Ectodermal cell (in vitro differentiated cells): ENCODE data around the gene FANCC.

Experiments
- H3K27ac ChIP-seq: 2 replicates; pipeline ENCODE4 v1.7.0; 2013; ENCODE audit warnings: mild to moderate bottlenecking, low read depth, low read length; ENCODE audit not compliant: insufficient read depth, poor library complexity, severe bottlenecking
- H3K27me3 ChIP-seq: 2 replicates; pipeline ENCODE4 v1.7.0; 2013; ENCODE audit warnings: mild to moderate bottlenecking, low read length; ENCODE audit not compliant: insufficient read depth, control insufficient read depth, poor library complexity, severe bottlenecking
- H3K36me3 ChIP-seq: one replicate; pipeline ENCODE4 v1.7.0; 2013; ENCODE audit warnings: low read length; ENCODE audit not compliant: control insufficient read depth, insufficient read depth
- H3K4me1 ChIP-seq: one replicate; pipeline ENCODE4 v1.7.0; 2013; ENCODE audit warnings: low read length; ENCODE audit not compliant: control insufficient read depth, insufficient read depth
- H3K4me3 ChIP-seq: 2 replicates; pipeline ENCODE4 v1.7.0; 2013; ENCODE audit warnings: low read depth, low read length, control low read depth; ENCODE audit not compliant: insufficient read depth
- H3K9me3 ChIP-seq: 2 replicates; pipeline ENCODE4 v1.7.0; 2013; ENCODE audit warnings: mild to moderate bottlenecking, low read length, moderate library complexity; ENCODE audit not compliant: control insufficient read depth
- WGBS, 2 experiments: methylation state at CpG; one replicate each; pipeline ENCODE4 v1.1.7; 2013; ENCODE audit warnings: missing lambda C conversion rate in 2 of 2; 5-methylcytosine and 5-hydroxymethylcytosine counted together

FANCC gene

DNA sequence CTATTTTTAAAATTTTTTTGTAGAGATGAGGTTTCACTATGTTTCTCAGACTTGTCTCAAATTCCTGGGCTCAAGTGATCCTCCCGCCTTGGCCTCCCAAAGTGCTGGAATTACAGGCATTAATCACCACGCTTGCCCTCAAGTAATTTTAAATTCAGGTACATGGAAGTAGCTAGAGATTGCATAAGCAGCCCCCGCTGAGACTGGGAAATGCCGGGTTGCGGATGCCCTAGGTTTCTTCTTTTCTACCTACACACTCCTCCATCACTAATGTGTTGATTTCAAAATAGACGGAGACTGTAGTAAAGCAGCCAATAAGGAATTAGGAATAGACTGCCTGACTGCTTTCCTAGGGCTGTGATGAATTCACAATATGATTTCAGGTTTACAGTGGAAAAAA, 202.4 kb downstream of the FANCC start:
- H3K27ac ChIP-seq = no peak overlapping the region
- no peaks in the 10 kb centered on the region for H3K27me3 ChIP-seq
- WGBS, 2 experiments = 91% methylated on average over 6 of the region's 6 CpGs
- no peaks in the 10 kb centered on the region for H3K9me3 ChIP-seq
- no peak overlapping the region for H3K4me3 ChIP-seq
- no peaks in the 10 kb centered on the region for H3K36me3 ChIP-seq
- no peaks in the 10 kb centered on the region for H3K4me1 ChIP-seq

DNA sequence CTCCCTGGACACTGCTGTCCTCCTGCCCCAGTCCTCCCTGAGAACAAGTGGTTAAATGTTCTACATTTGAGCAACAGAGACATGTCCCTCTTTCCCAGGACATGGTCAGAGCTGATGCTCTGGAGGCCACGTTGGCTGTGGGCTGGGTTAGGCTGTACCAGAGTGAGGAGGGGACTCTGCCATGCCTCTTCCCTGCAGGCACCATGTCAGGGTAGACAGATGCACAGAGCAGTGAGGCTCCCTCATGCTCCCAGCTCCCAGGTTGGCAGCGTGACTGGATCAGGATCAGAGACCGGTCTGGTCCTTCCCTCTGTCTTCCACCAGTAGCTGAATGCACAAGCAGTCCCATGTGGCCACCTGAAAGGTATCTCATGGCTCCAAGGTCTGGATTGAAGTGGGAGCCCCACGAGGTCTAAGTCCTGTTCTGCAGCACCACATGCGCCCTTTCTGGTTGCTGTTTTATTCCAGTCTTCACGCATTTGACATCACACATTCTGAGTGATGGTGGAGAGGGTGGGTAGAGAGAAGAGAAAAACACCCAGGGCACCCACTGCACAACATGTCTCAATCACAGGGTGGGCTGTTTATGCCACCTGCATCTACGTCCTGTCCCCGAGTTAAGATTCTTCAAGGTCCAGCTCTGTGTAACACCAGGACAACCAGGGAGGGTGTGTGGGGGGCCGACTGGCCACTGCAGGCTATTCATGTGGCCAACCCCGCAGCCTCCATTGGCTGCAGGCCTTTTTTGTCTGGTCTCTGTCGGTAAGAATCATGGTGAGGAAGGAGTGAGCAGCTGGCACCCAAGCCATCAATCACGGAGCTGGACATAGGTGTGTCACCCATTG, 204.9 kb downstream of the FANCC start:
- H3K27me3 ChIP-seq = no peaks in the 10 kb centered on the region
- H3K9me3 ChIP-seq = no peaks in the 10 kb centered on the region
- no peaks in the 10 kb centered on the region for H3K36me3 ChIP-seq
- WGBS, 2 experiments = 91 to 92% methylated on average over 12 of the region's 12 CpGs
- no peak overlapping the region for H3K4me3 ChIP-seq
- no peak overlapping the region for H3K27ac ChIP-seq
- no peaks in the 10 kb centered on the region for H3K4me1 ChIP-seq

DNA sequence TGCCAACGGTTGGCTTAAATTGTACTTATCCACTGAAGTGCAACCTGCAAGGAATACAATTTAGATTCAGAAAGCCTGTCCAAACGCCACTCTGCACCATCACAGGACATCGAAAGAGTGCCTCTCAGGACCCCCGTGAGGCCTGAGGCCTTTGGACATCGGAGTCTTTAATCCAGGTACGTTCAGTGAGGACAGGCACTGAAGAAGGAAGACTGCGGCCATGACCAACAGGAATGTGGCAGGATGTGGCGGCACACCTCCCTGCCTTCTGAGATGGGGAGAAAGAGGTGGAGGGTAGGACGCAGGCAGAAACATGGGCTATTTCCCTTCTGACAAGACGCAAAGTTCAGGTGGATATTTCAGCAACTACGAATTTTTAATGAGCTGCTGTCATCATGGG, 205.8 kb downstream of the FANCC start:
- H3K36me3 ChIP-seq = no peaks in the 10 kb centered on the region
- no peak overlapping the region for H3K4me3 ChIP-seq
- H3K4me1 ChIP-seq = no peaks in the 10 kb centered on the region
- H3K9me3 ChIP-seq = no peaks in the 10 kb centered on the region
- H3K27ac ChIP-seq = no peak overlapping the region
- WGBS, 2 experiments = 95 to 96% methylated on average over 11 of the region's 11 CpGs
- H3K27me3 ChIP-seq = no peaks in the 10 kb centered on the region

DNA sequence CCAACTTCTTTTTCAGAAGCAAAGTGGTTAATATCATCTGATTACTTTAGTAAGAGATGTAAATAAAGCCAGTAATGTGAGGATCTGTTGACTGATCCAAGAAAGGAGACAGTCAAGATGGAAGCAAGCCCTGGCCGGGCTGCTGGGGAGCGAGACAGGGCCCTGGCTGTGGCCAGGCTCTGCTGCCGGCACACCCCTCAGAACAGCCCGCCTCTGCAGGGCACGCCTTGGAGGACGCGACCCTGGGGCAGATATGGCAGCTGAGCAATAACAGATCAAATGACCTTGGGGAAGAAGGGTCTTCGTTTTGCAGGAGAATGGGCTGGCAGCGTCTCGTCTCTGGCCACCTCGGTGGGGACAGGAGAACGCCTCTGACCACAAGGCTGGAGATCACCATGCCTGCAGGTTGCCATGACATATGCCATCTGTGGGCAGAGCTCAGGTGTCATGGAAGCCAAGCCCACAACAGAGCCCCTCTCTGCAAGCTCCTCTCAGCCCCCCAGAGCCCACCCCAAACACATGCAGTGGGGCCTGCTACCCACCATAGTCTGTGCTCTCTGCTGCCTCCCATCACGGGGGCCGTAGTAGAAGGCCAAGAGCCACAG, 206.5 kb downstream of the FANCC start:
- Histone ChIP-seq H3K9me3 (no peaks in the 10 kb centered on the region), H3K4me3 (no peak overlapping the region), H3K27ac (no peak overlapping the region), H3K27me3 (no peaks in the 10 kb centered on the region), H3K4me1 (no peaks in the 10 kb centered on the region), H3K36me3 (no peaks in the 10 kb centered on the region)
- 96% methylated on average over 14 of the region's 14 CpGs for WGBS, 2 experiments

DNA sequence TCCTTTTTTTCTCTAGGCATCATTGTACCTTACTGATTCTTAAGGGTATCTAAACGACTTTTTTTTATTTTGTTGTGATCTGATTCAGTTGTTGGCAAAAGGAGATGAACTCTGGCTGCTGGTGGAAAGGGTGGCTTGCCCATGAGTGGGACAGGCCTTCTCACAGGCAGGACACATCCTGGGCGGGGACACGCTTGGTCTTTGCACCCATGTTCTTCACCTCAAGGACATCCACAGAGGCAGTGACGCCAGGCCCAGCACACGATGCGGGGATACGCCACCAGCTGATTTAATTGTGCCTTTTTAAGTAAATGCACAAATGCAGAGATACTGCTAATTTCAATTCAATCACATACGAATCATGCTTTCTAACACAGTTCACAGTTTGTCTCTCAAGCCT, 208.1 kb downstream of the FANCC start:
- H3K4me3 ChIP-seq = no peak overlapping the region
- H3K9me3 ChIP-seq = no peaks in the 10 kb centered on the region
- H3K27me3 ChIP-seq = no peaks in the 10 kb centered on the region
- 93 to 95% methylated on average over 8 of the region's 8 CpGs for WGBS, 2 experiments
- H3K36me3 ChIP-seq = no peaks in the 10 kb centered on the region
- H3K4me1 ChIP-seq = no peaks in the 10 kb centered on the region
- H3K27ac ChIP-seq = no peak overlapping the region

DNA sequence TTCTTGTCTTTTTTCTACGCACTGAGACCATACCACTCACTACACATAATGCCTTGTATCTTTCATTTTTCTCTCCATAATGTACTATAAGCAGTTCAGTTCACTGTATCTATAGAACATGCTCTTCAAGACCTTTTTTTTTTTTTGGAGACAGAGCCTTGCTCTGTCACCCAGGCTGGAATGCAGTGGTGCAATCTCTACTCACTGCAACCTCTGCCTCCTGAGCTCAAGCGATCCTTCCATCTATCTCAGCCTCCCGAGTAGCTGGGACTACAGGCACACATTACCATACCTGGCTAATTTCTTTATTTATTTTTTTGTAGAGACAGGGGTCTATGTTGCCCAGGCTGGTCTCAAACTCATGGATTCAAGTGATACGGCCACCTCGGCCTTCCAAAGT, 208.7 kb downstream of the FANCC start:
- Histone ChIP-seq H3K27ac (no peak overlapping the region), H3K4me3 (no peak overlapping the region), H3K9me3 (no peaks in the 10 kb centered on the region), H3K36me3 (no peaks in the 10 kb centered on the region), H3K27me3 (no peaks in the 10 kb centered on the region), H3K4me1 (no peaks in the 10 kb centered on the region)
- WGBS, 2 experiments = 91 to 92% methylated on average over 5 of the region's 5 CpGs

DNA sequence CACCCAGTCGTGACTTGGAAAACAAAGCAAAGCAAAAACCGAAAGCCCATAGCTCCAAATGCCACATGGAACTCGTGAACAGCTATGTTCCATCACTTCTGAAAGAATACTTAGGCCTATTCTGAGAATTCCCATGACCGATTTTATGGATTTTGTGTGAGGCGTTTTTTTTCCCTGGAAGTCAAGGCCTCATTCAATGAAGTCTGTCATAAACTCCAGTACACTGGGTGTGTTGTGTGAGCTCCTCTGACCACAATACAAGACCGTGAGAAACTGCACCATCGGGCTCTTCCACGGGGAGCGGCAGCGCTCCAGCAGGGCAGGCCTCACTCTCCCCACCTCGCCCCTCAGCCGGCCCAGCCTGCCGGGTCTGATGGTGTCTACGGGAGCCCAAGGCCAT, 209.5 kb downstream of the FANCC start:
- H3K4me1 ChIP-seq = no peaks in the 10 kb centered on the region
- H3K27ac ChIP-seq = no peak overlapping the region
- H3K36me3 ChIP-seq = no peaks in the 10 kb centered on the region

DNA sequence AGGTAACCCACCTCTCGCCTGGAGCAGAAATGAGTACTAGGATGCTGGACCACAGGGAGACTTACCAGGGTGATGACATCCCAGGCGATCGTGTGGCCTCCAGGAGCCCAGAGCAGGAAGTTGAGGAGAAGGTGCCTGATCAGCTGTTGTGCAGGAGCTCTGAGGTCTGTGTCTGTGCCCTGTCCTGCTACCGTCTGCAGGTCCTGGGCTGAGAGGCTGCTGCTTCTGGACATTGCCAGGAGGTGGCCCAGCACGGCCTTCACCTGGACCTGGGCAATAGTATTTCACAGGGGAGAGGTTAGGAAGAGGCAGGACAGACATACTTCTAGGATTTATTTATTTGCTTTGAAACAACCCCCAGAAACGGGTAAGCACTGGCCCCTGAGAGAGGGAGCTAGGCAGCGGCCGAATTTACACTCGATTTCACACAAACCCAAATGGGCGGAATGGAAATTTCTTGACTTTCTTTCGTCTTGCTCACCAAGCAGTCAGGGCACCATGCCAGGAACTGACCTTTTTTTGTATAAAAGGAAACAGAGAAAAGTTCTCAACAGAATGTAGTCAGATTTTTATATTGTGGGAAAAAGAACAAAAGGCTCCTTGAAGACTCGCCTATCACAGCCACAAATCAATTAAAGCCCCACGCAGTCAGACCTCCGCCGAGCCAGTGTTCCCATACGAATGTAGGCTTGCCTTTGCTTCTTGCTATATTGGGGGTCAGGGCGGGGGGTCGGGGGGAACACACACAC, 210.3 kb downstream of the FANCC start:
- Histone ChIP-seq H3K27ac (no peak overlapping the region), H3K27me3 (no peaks in the 10 kb centered on the region), H3K4me1 (no peaks in the 10 kb centered on the region), H3K9me3 (no peaks in the 10 kb centered on the region), H3K36me3 (no peaks in the 10 kb centered on the region), H3K4me3 (no peak overlapping the region)
- WGBS, 2 experiments = 93 to 95% methylated on average over 18 of the region's 18 CpGs

More for the DNA sequence above, 209.5 kb downstream of the FANCC start:
- Histone ChIP-seq H3K4me3 (no peak overlapping the region), H3K27me3 (no peaks in the 10 kb centered on the region), H3K9me3 (no peaks in the 10 kb centered on the region)
- 93 to 96% methylated on average over 14 of the region's 14 CpGs for WGBS, 2 experiments

DNA sequence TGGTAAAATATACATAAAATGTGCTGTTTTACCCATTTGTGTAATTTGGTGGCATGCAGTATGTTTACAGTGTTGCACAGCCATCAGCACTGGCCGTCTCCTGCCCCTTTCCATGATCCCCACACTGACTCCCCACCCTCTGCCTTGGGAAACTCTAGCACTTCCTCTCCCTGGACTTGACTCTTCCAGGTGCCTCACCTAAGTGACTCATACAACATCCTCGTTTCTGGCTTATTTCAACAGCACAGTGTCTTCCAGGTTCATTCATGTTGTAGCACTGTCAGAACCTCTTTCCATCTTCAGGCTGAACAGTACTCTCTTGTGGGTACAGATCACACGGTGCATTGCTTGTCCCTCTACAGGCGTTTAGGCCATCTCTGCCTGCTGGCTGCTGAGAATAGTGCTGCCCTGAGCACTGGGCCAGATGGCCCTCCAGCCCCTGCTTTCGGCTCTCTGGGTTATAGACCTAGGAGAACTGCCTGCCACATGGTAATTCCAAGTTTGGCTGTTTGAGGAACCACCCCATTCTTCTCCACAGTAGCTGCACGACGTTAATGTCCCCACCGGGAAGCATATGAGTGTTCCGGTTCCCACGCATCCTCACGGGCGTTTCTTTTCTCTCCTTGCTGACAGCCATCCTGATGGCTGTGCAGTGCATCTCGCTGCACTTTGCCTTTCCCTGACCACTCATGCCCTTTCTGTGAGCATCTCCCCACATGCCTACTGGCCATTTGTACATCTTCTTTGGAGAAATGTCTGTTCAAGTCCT, 211.8 kb downstream of the FANCC start:
- 92 to 94% methylated on average over 13 of the region's 13 CpGs for WGBS, 2 experiments

More for the DNA sequence above, 211.8 kb downstream of the FANCC start:
- H3K27me3 ChIP-seq = no peaks in the 10 kb centered on the region
- no peak overlapping the region for H3K27ac ChIP-seq
- no peaks in the 10 kb centered on the region for H3K9me3 ChIP-seq
- H3K4me1 ChIP-seq = no peaks in the 10 kb centered on the region
- no peaks in the 10 kb centered on the region for H3K36me3 ChIP-seq
- no peak overlapping the region for H3K4me3 ChIP-seq
